ENCODE data around the gene SDK2.
A peak's percentile ranks its signal among the peaks of the same experiment; 100 is the strongest.
"Not testable (repeated sequence)": the region's sequence is repeated elsewhere in the genome, so short reads cannot be mapped to it uniquely, and the experiment has no call there.

Gene SDK2

DNA sequence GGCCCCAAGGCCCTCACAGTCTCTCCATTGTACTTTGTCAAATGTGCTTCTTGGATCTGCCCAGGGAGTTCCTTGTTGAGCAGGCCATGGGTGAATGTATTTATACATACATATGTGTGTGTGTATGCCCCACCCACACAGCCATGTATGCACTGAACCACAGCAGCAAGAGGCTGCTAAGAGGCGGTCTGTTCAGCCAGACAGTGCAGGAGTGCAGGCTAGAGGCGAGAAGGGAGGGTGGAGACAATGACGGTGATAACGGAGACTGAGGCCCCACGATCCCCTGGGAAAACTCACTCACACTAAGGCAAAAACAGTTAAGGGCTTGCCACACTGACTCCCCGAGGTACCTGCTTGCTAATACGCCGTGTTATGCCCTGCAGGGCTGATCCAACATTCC is 181.4 kb downstream of the SDK2 start:
- no peak for DNase-seq (ENCODE audit: low read depth in 3 of 3)

DNA sequence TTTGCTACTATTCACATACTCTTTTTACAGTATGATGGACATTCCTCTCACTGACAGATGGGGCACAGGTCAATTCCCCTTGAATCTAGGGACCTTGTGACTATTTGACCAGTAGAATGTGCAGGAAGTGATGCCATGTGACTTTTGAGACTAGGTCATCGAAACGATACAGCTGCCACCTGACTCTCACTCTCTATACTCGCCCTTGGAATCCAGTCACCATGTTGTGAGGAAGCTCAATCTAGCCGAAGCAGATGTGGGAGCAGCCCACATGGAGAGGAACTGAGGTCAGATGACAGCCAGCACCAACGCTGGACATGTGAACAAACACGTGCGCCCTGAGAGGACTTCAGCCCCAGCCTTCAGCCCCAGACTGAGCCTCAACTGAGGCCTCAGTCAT is 184.3 kb downstream of the SDK2 start:
- no peak for DNase-seq (ENCODE audit: low read depth in 3 of 3)

DNA sequence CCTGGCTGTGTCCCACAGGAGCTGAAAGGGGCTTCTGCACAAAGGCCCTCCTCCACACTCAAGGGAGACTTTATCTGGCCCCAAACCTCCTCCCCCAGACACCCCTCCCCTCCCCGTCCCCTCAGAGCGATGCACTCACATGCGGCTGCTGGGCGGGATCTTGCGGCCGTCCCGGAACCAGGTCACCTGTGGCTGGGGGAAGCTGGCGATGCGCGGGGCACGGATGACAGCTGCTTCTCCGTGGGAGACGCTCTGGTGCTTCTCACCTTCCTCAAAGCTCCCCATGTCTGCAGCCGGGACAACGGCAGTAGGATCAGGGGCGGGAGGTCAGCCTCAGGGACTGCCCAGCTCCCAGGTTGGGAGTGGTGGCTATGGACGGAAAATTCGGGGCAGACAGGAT is 188.5 kb downstream of the SDK2 start:
- DNase-seq (ENCODE audit: low read depth in 3 of 3) = no peak

DNA sequence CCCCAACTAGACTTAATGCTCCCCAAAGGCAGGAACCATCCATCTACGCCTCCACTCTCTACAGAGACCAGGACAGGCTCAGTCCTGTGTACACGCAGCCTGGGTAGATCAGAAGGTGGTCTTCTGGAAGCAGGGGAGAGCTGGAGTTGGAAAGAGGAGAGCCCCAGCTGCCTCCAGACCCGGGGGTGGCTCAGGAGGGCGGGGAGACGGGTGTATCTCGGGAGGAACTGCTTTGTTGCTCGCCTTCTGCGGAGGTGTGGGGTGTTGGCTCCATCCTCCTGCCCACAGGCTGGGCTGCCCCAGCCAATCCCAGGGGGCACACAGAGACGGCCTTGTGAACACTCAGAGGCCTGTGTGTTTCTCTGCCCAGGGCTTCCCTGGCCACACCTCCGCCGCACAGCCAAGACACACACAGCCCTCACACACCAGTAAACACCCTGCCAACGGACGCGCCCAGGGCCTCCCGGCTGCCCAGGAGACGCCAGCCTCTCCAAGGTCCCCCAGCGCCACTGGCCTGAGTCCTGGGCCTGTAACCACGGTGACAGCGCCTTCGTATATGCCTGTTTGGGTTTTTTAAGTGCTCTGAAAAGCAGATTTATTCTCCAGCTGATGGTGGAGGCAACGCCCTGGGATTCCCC is 189.1 kb downstream of the SDK2 start:
- DNase-seq (ENCODE audit: low read depth in 3 of 3) = no peak

DNA sequence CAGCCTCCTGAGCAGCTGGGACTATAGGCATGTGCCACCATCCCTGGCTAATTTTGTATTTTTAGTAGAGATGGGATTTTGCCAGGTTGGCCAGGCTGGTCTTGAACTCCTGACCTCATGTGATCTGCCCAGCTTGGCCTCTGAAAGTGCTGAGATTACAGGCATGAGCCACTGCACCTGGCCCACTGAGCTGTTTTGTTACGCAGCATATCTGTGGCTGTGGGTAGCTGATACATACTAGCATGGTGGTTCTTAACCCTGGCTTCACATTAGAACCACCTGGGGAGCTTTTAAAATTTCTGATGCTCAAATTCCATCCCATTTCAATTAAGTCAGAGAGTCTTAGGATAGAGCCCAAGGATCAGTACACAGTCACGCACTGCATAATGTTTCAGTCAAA is 190.8 kb downstream of the SDK2 start:
- not testable (repeated sequence) for DNase-seq (ENCODE audit: low read depth in 3 of 3)

DNA sequence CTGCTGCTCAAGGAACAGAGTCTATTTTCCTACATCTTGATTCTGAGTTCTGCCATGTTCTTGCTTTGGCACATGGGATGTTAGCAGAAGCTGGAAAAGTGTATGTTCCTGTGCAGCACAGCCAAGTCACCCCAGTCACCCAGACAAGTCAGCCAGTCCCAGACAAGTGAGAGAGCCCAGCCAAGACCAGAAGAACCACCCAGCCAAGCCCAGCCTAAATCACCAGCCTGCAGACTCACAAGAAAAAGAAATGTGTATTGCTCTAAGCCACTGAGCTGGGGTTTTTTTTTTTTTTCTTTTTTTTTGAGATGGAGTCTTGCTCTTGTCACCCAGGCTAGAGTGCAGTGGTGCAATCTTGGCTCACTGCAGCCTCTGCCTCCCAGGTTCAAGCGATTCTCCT is 191.2 kb downstream of the SDK2 start:
- DNase-seq (ENCODE audit: low read depth in 3 of 3) = no peak

DNA sequence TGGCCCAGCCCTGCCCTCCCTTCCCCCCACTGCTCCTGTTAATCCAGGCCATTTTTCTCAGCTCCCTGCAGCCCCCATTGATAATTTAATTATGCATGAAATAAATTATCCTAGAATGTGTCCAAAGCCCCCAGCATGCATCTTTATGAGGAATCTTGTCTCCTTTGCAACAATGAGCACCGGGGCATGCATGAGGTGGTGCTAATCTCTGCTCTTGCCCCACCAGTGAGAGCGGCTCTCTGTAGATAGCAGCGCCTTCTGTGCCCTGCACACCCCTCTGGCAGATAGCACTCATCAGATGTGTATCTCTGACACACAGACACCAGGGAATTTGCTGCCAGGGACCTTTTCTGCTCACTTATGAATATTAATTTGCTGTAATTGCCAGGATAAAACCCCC is 192.2 kb downstream of the SDK2 start:
- no peak for DNase-seq (ENCODE audit: low read depth in 3 of 3)

DNA sequence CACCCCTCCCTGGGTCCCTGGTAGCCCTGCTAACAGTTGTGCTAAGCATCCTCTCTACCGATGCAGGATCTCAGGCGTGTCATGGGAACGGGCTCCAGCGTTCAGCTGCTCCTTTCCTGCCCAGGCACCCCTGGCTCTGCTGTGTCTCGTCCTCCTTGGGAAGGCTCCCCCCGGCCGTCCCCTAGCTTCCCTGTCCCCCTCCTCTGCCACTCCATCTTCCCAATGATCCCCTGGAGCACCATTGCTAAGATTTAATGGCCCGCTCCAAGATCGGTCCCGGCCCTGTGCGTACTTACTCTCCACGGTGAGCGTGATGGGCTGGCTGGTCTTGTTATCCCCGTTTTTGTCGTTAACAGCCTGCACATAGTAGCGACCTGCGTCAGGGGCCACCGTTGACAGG is 196.9 kb downstream of the SDK2 start:
- DNase-seq (ENCODE audit: low read depth in 3 of 3) = no peak

DNA sequence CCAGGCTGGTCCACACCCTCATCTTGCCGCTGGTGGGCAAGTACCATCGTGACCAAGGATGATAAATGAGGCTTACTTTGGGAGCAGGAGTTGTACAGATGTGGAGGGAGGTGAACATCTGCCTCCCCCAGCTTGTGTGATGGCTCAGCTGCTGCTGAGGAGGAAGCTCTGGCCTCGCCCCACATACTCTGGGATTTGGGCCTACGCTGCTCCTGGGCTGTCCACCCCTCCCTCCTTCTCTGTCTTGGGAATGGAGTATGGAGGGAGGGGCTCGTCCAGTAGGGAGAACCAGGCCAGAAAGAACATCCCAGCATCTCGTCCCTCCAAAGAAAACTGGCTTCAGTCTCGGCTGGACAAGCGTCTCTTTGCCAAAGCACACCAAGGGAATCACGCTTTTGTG is 197.6 kb downstream of the SDK2 start:
- no peak for DNase-seq (ENCODE audit: low read depth in 3 of 3)

DNA sequence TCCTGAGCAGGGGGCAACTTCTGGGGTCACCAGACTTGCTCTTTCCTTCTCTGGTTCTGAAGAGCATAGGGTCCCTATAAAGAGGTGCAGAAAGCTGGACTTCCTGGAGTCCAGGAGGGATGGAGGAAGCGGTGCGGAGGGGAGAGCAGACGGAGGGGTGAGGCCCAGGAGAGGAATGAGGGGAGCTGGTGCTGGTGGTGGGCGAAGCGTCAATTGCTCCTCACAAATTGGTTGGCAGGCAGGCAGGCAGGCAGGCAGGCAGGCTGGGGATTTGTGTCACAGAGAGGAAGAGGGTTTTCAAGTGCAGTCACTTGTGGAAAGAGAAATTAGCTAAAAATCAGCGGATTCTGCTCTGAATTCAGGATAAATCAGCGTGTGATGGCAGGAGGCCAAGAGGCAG is 198.8 kb downstream of the SDK2 start:
- DNase-seq (ENCODE audit: low read depth in 3 of 3) = no peak

DNA sequence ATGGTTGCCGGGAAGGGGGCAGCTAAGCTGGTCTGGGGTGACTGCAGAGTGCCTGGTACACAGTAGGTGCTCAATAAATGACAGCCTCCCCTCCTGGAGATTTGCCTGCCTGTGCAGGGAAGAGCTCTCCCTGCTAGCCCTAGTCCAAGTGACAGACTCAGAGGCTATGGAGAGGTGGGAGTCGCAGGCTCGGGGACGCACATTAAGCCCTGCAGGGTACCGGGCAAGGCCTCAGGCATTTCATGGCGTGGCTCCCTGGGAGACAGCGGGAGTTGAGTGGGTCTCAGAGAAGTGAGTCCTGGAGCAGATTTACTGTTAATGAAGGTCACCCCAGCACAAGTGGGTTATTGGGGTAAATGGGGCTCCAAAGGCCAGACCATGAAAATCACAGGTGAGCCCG is 200.2 kb downstream of the SDK2 start:
- no peak for DNase-seq (ENCODE audit: low read depth in 3 of 3)

DNA sequence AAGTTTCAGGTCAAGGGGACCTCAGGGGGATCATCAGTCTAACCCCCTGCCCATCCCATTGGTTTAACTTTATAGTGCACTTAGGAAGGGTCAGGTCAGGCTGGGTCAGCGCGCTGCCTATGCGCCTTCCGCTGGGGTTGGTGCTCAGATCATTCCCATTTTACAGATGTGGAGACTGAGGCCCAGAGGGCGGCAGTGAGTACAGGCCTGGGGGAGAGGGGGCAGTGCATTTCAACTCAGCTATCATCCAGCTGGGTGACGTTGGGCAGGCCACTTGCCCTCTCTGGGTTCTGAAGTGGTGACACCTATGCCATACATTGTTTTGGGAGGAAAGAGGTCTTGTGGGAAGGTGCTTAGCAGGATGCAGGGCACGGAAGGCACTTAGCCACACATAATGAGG is 204.6 kb downstream of the SDK2 start:
- DNase-seq (ENCODE audit: low read depth in 3 of 3) = no peak

DNA sequence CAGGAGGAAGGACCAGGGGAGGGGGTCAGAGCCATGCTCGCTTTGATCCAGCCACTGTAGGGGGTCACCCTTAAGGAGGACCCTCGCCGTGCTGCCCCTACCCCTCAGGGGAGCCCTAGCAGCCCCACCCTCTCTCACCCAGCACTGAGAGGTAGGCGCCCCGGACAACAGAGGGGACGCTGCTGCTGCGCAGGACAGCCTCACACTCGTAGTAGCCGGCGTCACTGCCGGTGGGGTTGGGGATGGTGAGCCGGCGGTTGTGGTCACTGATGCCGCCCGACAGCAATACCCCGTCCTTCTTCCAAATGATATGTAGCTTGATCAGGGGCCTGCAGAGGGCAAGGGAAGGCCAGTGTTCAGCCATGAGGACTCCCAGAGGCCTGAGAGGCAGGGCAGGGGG is 206.4 kb downstream of the SDK2 start:
- no peak for DNase-seq (ENCODE audit: low read depth in 3 of 3)

DNA sequence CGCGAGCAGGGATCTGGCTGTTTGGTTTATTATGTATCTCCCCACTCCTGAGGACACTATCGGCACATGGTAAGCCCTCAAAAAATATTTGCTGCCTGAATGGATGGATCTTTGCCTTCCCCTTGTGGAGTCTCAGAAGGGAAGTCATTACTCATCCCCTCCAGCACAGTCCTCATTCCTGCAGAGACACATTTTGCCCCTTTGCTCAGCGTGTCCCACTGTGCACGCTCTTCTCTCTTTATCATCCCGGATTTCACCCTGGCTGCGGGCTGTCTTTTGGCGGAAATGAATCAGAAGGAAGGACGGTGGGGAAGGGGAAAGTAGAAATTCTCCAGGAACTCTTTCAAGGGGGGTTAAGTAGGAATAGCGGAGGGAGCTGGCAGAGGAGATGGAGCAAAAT is 207.3 kb downstream of the SDK2 start:
- DNase-seq (ENCODE audit: low read depth in 3 of 3) = no peak

DNA sequence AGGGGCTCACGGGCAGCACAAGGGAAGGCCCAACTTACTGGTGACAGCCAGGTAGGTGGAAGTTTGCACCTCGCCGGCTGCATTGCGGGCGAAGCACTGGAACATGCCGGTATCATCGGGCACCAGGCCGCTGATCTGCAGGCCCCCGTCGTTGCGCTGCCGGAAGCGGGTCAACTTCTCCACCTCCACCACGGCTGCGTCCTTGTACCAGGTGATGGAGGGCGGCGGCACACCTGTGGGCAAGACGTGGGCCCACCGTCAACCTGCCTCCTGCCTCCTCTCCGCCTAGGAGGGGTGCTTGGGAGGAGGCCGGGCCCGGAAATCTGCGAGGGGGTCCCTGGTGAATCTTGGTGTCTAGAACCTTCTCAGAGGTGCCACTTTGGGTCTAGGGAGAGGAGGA is 208.8 kb downstream of the SDK2 start:
- no peak for DNase-seq (ENCODE audit: low read depth in 3 of 3)

DNA sequence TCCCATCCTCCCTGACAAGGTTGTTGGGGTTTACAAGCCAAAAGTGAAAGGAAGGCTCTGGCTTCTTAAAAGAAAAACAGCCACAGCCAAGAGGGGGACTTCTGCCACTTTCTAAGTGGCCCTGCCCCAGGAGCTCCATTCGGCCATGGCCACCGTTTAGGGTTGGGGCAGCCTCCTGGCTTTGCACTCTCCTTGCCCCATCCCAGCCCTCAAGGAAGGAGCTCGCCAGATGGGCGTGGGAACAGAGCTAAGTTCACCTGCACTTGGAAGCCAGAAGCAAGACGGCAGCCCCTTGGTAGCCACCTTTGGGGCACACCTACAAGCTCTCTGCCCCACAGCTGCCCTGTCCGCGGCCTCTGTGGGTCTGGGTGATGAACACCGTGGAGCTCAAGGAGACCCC is 210.1 kb downstream of the SDK2 start:
- no peak for DNase-seq (ENCODE audit: low read depth in 3 of 3)

DNA sequence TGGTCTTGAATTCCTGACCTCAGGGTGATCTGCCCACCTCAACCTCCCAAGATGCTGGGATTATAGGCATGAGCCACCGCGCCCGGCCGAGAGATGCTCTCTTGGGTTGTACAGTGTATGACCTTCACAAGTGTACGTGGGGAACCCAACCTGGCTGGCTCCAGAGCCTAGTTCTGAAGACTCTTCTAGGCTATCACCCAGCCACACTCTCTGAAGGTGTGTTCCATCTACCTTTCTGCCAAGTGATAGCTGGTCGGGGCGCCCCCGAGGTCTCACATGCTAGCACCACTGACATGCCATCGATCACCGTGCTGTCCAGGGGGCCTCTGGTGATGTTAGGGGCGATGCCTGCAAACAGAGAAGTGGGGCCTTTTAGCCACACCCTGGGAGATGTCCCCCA is 210.7 kb downstream of the SDK2 start:
- DNase-seq (ENCODE audit: low read depth in 3 of 3) = no peak

DNA sequence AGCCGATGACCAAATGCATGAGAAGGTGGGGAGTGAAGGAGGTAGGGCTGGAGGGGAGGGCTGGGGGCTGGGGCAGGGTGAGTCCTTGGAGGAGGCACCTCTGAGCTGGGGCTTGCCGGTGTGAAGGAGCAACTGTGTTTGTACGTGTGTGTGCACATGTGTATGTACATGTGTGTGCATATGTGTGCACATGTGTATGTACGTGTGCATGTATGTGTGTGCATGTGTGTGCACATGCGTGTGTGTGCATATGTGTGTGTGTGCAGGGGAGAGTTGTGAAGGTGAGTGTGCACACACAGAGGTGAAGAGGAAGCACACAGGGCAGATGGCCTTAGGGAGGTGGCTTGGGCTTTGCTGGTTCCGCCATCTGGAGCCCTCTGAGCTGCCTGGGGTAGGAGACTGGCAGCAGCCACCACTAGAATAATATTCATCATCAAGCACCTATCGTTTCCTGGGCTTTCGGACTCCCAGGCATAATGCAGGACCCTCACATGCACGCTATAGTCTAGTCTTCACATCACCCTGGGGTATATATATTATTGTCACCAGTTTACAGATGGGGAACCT is 211.5 kb downstream of the SDK2 start:
- DNase-seq (ENCODE audit: low read depth in 3 of 3) = no peak

DNA sequence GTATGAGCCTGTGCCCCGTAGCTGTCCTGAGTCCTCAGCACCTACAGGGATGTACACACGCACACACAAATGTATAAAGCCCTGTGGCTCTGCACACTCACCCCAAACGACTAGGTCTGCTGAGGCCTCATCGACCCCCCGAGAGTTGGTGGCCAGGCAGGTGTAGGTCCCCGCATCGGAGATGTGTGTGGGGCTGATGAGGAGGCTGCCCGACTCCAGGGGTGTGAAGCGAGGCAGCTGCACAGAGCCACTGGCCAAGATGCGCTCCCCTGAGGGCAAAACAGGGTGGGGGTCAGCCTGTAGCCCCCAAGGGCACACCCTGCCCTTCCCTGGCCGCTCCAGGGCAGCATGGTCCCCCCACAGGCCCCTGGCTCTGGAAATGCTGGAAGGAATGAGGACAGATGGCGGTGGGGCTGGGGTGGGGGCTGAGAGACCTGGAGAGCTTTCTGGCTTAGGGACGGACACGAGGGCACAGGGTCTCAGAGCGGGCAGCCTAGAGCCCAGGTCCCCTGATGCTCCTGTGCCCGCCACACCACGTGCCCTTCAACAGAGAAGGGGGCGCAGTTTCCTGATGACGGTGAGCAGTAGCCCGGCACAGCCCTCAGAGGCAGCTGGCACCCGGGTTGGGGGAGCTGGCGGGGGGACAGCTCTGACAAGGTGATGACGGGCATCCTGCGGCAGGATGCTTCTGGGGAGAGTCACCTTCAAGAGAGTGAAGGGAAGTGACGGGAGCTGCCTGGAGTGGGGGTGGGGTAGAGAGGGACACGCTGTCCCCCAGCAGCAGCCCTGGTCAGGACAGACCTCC is 212.6 kb downstream of the SDK2 start:
- DNase-seq (ENCODE audit: low read depth in 3 of 3) = no peak

DNA sequence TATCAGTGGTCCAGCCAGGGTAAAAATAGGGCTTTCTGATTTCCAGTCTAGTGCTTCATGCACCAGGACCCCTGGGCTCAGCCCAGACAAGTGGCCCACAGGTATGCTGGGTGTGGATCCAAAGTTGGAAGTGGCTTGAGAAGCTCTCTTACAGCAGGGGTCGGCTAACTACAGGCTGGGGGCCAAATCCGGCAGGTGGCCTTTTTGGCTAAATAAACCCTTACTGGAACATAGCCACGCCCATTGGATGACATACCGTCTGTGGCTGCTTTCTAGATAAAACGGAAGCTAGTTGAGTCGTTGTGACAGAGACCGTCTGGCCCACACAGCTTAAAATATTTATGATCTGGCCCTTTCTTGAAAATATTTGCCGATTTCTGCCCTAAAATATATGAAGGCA is 213.4 kb downstream of the SDK2 start:
- no peak for DNase-seq (ENCODE audit: low read depth in 3 of 3)

DNA sequence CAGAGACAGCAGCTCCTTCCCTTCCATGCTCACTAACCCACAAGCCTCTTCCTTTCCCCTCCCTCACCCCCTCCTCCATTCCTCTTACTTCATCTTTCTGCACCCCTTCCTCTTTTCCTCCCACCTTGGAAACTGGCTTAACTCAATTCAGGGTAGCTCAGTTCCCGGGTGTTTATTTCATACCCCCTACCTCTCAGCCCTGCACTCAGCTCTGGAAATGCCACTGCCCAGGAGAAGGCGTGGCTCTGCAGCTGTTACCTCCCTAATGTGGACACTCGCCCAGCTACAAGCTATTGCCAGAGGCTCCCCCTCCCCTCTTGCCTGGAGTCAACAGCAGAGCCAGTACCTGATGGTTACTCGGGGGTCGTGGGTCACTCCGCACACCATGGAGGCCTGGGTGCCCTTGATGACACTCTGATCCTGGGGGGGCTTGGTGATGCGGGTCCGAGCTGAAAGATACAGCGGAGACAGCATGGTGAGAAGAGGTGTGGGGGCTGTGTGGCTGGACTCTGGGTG is 214.0 kb downstream of the SDK2 start:
- DNase-seq (ENCODE audit: low read depth in 3 of 3) = no peak

DNA sequence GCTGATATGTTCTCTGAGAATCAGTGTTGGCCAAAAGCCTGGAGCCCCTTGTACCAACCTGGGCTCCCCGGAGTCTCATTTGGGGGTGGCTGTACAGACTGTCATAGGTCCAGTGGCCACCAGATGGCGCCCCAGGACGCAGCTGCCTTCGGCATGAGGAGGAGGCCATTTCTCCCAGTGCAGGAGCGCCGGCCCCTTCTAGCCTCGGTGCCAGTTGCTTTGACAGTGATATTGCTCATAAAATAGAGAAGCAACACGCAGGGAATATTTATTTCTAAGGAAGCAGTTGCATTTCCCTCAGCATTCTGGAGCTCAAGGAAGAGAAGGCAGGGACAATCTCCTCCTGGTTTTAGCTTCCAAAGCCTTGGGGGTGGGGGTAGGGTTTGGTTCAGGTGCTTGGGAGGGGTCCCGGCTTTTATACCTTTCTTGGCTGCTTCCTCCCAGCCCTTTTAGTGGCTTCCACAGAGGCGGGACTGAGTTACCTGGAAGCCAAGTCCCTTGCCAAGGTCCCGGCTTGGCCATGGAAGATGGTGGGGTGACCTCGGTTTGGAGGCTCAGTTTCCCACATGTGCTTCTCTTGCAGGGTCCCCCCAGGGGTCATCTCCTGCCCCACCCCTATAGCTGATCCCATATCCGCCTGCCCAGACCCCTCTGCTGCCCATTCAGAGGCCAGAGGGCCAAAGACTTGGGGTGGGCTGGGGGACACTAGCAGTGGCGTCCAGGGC is 214.6 kb downstream of the SDK2 start:
- DNase-seq (ENCODE audit: low read depth in 3 of 3) = peak; percentile 67 to 86 (median 78)

DNA sequence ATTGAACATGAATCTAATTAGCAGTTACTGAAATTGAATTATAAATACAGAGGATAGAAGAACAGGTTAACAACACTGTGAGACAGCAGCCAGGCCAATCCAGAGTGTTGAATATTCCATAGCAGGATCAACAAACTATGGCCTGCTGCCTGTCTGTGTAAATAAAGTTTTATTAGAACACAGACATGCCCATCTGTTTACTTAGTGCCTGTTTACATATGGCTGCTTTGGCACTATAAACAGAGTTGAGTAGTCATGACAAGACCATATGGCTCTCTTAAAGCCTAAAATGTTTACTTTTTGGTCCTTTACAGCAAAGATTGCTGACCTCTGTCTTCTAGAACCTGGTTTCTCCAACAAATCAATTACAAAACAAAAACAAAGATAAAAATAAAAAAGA is 217.0 kb downstream of the SDK2 start:
- DNase-seq (ENCODE audit: low read depth in 3 of 3) = no peak

All from stimulated activated CD4-positive, alpha-beta T cell treated with anti-CD3 and anti-CD28 coated beads, TNF-alpha, amount 100 ng/mL, for 4 hours (primary cell).